ENCODE results near the gene AVPR2. TPM values are rescaled to one million over a fixed set of nuclear protein-coding genes. Genes with fewer than 3 reads are reported as not detected.

Gene AVPR2
- polyA plus RNA-seq, 1 experiment: not detected

GRCh38 chrX:153931151-153931550 lies 26.7 kb downstream of the AVPR2 start:
- Histone ChIP-seq H3K9me3 (ENCODE audit: control insufficient read depth, insufficient read depth, low read length) (no peaks in the 10 kb centered on the region), H3K4me3 (ENCODE audit: low read depth, low read length) (no peak overlapping the region), H3K27me3 (ENCODE audit: control insufficient read depth, insufficient read depth, low read length) (no peaks in the 10 kb centered on the region), H3K27ac (ENCODE audit: low read depth, low read length) (no peak overlapping the region)
- no peak for TF ChIP-seq CTCF (IDR thresholded peaks at IDR 0.05; ENCODE audit: low read depth, low read length)
- DNase-seq (ENCODE audit: low read depth, low spot score): no peak
- ChIA-PET POLR2A (no interaction called here), CTCF (interaction anchor here (0.7 to 2.9 kb wide), 2 partner anchors 16 to 18 kb away, joined by 3 to 9 read pairs; no protein-coding TSS in a partner anchor)

GRCh38 chrX:153931748-153932147 lies 27.3 kb downstream of the AVPR2 start:
- no peak for TF ChIP-seq CTCF (IDR thresholded peaks at IDR 0.05; ENCODE audit: low read depth, low read length)
- CTCF ChIA-PET: interaction anchor here (0.7 to 2.9 kb wide), 2 partner anchors 15 to 17 kb away, joined by 3 to 9 read pairs; no protein-coding TSS in a partner anchor
- POLR2A ChIA-PET: no interaction called here

GRCh38 chrX:153932220-153932915 lies 27.9 kb downstream of the AVPR2 start:
- CTCF ChIA-PET: interaction anchor here (1.6 to 2.9 kb wide), 3 partner anchors 9 to 168 kb away, joined by 3 to 9 read pairs (median 6); partner anchors contain the start of gene PLXNB3
- H3K27me3 ChIP-seq (ENCODE audit: control insufficient read depth, insufficient read depth, low read length): no peaks in the 10 kb centered on the region
- no peaks in the 10 kb centered on the region for H3K9me3 ChIP-seq (ENCODE audit: control insufficient read depth, insufficient read depth, low read length)
- no peak for DNase-seq (ENCODE audit: low read depth, low spot score)
- POLR2A ChIA-PET: no interaction called here
- no peak overlapping the region for H3K27ac ChIP-seq (ENCODE audit: low read depth, low read length)
- no peak overlapping the region for H3K4me3 ChIP-seq (ENCODE audit: low read depth, low read length)
- no peak for TF ChIP-seq CTCF (IDR thresholded peaks at IDR 0.05; ENCODE audit: low read depth, low read length)

More at GRCh38 chrX:153931748-153932147, 27.3 kb downstream of the AVPR2 start:
- no peaks in the 10 kb centered on the region for H3K9me3 ChIP-seq (ENCODE audit: control insufficient read depth, insufficient read depth, low read length)
- no peaks in the 10 kb centered on the region for H3K27me3 ChIP-seq (ENCODE audit: control insufficient read depth, insufficient read depth, low read length)
- no peak for DNase-seq (ENCODE audit: low read depth, low spot score)
- H3K27ac ChIP-seq (ENCODE audit: low read depth, low read length): no peak overlapping the region
- no peak overlapping the region for H3K4me3 ChIP-seq (ENCODE audit: low read depth, low read length)

DNA sequence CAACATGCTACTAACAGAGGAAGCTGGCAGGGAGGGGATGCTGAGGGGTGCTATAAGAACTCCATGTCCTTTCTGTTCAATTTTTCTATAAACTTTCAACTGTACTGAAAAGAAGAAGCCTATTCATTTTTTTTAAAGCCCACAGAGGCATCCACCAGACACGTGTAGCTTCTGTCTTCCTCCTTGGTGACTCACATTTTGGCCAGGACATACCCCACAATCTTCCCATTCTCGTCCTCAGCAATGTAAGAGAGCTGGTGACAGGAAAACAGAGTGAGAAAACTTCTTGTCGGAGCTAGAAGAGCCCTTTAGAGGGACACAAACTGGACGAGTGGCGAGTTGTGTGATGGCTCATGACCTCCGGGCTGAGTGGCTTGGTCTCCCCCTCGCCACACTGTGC lies 29.3 kb downstream of the AVPR2 start:
- Histone ChIP-seq H3K27ac (ENCODE audit: low read depth, low read length) (no peak overlapping the region), H3K4me3 (ENCODE audit: low read depth, low read length) (peak overlapping the region; percentile 74), H3K27me3 (ENCODE audit: control insufficient read depth, insufficient read depth, low read length) (no peaks in the 10 kb centered on the region), H3K9me3 (ENCODE audit: control insufficient read depth, insufficient read depth, low read length) (no peaks in the 10 kb centered on the region)
- POLR2A ChIA-PET: no interaction called here
- no peak for DNase-seq (ENCODE audit: low read depth, low spot score)
- TF ChIP-seq CTCF (IDR thresholded peaks at IDR 0.05; ENCODE audit: low read depth, low read length): no peak
- CTCF ChIA-PET: interaction anchor here (1.6 to 4.0 kb wide), 3 partner anchors 11 to 169 kb away, joined by 3 to 29 read pairs (median 6); partner anchors contain the start of gene PLXNB3

GRCh38 chrX:153934148-153934761 lies 29.8 kb downstream of the AVPR2 start:
- no peak for DNase-seq (ENCODE audit: low read depth, low spot score)
- ChIA-PET POLR2A (interaction anchor here (1.2 kb wide), 1 partner anchor 140 kb away, joined by 6 read pairs; the partner anchor contains the start of genes IDH3G and SSR4), CTCF (interaction anchor here (1.6 to 4.0 kb wide), 3 partner anchors 11 to 170 kb away, joined by 3 to 29 read pairs (median 6); partner anchors contain the start of gene PLXNB3)
- no peak overlapping the region for H3K27ac ChIP-seq (ENCODE audit: low read depth, low read length)
- H3K4me3 ChIP-seq (ENCODE audit: low read depth, low read length): peak overlapping the region; percentile 74
- TF ChIP-seq CTCF (IDR thresholded peaks at IDR 0.05; ENCODE audit: low read depth, low read length): no peak
- no peaks in the 10 kb centered on the region for H3K9me3 ChIP-seq (ENCODE audit: control insufficient read depth, insufficient read depth, low read length)
- no peaks in the 10 kb centered on the region for H3K27me3 ChIP-seq (ENCODE audit: control insufficient read depth, insufficient read depth, low read length)

All from AG04450 (cell line).